CD4-positive, alpha-beta T cell treated with Interleukin-1 beta for 1 hour (primary cell): ENCODE data around the gene PITX3.

Experiments
- DNase-seq, 2 donors: peaks; one replicate each; pipeline ENCODE4 v3.0.0-alpha.2; 2020 to 2022

PITX3 gene

GRCh38 chr10:102241444-102242117, at the start of gene PITX3:
Gene PITX3, minus strand, starts transcription at chr10:102241512. Its CDS starts 9,432 bp downstream, at chr10:102232080.
- DNase-seq = peak; percentile 93

- no peak for DNase-seq
Observed at GRCh38 chr10:102289840-102290239, 48.5 kb upstream of the PITX3 start.

- no peak for DNase-seq
Observed at GRCh38 chr10:102289356-102289755, 48.0 kb upstream of the PITX3 start.

GRCh38 chr10:102287991-102288390, 46.7 kb upstream of the PITX3 start:
- DNase-seq = no peak

- DNase-seq = no peak
Observed at GRCh38 chr10:102287538-102287937, 46.2 kb upstream of the PITX3 start.

GRCh38 chr10:102286216-102286615, 44.9 kb upstream of the PITX3 start:
- DNase-seq = no peak

GRCh38 chr10:102285133-102285532, 43.8 kb upstream of the PITX3 start:
- no peak for DNase-seq

GRCh38 chr10:102284531-102284930, 43.2 kb upstream of the PITX3 start:
- DNase-seq = no peak

- DNase-seq = no peak
Observed at GRCh38 chr10:102283890-102284289, 42.6 kb upstream of the PITX3 start.

GRCh38 chr10:102283488-102283887, 42.2 kb upstream of the PITX3 start:
- DNase-seq = no peak

GRCh38 chr10:102281102-102281487, 39.8 kb upstream of the PITX3 start:
- no peak for DNase-seq

- DNase-seq = no peak
Observed at GRCh38 chr10:102280397-102281101, 39.2 kb upstream of the PITX3 start.

GRCh38 chr10:102279104-102279503, 37.8 kb upstream of the PITX3 start:
- no peak for DNase-seq

- DNase-seq = no peak
Observed at GRCh38 chr10:102275343-102275742, 34.0 kb upstream of the PITX3 start.

- DNase-seq = no peak
Observed at GRCh38 chr10:102274062-102274461, 32.8 kb upstream of the PITX3 start.

- no peak for DNase-seq
Observed at GRCh38 chr10:102269017-102269416, 27.7 kb upstream of the PITX3 start.

GRCh38 chr10:102268375-102268888, 27.1 kb upstream of the PITX3 start:
- no peak for DNase-seq

- no peak for DNase-seq
Observed at GRCh38 chr10:102267748-102268147, 26.4 kb upstream of the PITX3 start.

GRCh38 chr10:102266670-102267069, 25.4 kb upstream of the PITX3 start:
- no peak for DNase-seq

GRCh38 chr10:102264371-102264770, 23.1 kb upstream of the PITX3 start:
- DNase-seq = no peak

GRCh38 chr10:102262744-102263370, 21.5 kb upstream of the PITX3 start:
- DNase-seq = no peak

GRCh38 chr10:102261842-102262241, 20.5 kb upstream of the PITX3 start:
- DNase-seq = no peak

- no peak for DNase-seq
Observed at GRCh38 chr10:102261196-102261595, 19.9 kb upstream of the PITX3 start.

- no peak for DNase-seq
Observed at GRCh38 chr10:102255404-102255803, 14.1 kb upstream of the PITX3 start.
